ENCODE measurements around the gene FAM81A. TPM values are rescaled to one million over a fixed set of nuclear protein-coding genes. Genes with fewer than 3 reads are reported as not detected.

Gene FAM81A
- total and polyA plus RNA-seq, 10 donors, result 0.77 to 3.0 (median 2.1) TPM

GRCh38 chr15:59516655-59517461, 78.9 kb downstream of the FAM81A start:
- no peak for DNase-seq
- Histone ChIP-seq H3K9me3 (no peaks in the 10 kb centered on the region), H3K27ac (peak overlapping the region; percentile 3 to 85 (median 68)), H3K4me1 (peaks cover 4 to 43% (median 20%) of the 10 kb centered on the region in 6 donors), H3K27me3 (replicated peaks in 1 of 7) (no peaks in the 10 kb centered on the region), H3K4me3 (no peak overlapping the region), H3K36me3 (no peaks in the 10 kb centered on the region)
- WGBS, 5 donors, result 59 to 62% (median 62%) methylated on average over 9 of the region's 9 CpGs
- intact Hi-C loops (cut with DNase I; ENCODE audit: low total_unique reads), result no loop called here
- TF ChIP-seq POLR2A (IDR thresholded peaks at IDR 0.05) (no peak), POLR2AphosphoS5 (IDR thresholded peaks at IDR 0.05) (no peak), CTCF (IDR thresholded peaks at IDR 0.05 in 8 of 11, conservative IDR thresholded peaks at IDR 0.05 in 3 of 11) (no peak)

- TF ChIP-seq CTCF (IDR thresholded peaks at IDR 0.05 in 8 of 11, conservative IDR thresholded peaks at IDR 0.05 in 3 of 11), result no peak
- TF ChIP-seq POLR2AphosphoS5 (IDR thresholded peaks at IDR 0.05), result no peak
- TF ChIP-seq POLR2A (IDR thresholded peaks at IDR 0.05), result no peak
These were observed 81.3 kb downstream of the FAM81A start for GRCh38 chr15:59519329-59519728.

GRCh38 chr15:59521443-59521842, 83.5 kb downstream of the FAM81A start:
- DNase-seq, result no peak
- intact Hi-C loops (cut with DNase I; ENCODE audit: low total_unique reads), result no loop called here
- Histone ChIP-seq H3K4me1 (peaks cover 17 to 65% (median 43%) of the 10 kb centered on the region in 6 donors), H3K27ac (peak overlapping the region in 4 of 8 donors; percentile 12 to 89 (median 47)), H3K27me3 (replicated peaks in 1 of 7) (no peaks in the 10 kb centered on the region), H3K36me3 (no peaks in the 10 kb centered on the region), H3K4me3 (no peak overlapping the region), H3K9me3 (no peaks in the 10 kb centered on the region)
- WGBS, 5 donors, result 66 to 75% (median 68%) methylated on average over 5 of the region's 5 CpGs
- TF ChIP-seq POLR2A (IDR thresholded peaks at IDR 0.05) (no peak), POLR2AphosphoS5 (IDR thresholded peaks at IDR 0.05) (no peak), CTCF (IDR thresholded peaks at IDR 0.05 in 8 of 11, conservative IDR thresholded peaks at IDR 0.05 in 3 of 11) (no peak)

More at GRCh38 chr15:59519329-59519728, 81.3 kb downstream of the FAM81A start:
- Histone ChIP-seq H3K36me3 (no peaks in the 10 kb centered on the region), H3K4me1 (peaks cover 17 to 67% (median 44%) of the 10 kb centered on the region in 6 donors), H3K9me3 (no peaks in the 10 kb centered on the region), H3K4me3 (no peak overlapping the region), H3K27me3 (replicated peaks in 1 of 7) (no peaks in the 10 kb centered on the region), H3K27ac (peak overlapping the region in 3 of 8 donors; percentile 18 to 41 (median 24))
- 46 to 60% (median 57%) methylated on average over 3 of the region's 3 CpGs for WGBS, 5 donors
- intact Hi-C loops (cut with DNase I; ENCODE audit: low total_unique reads), result no loop called here
- no peak for DNase-seq

- Histone ChIP-seq H3K4me3 (peak overlapping the region in 1 of 8 donors; percentile 53), H3K36me3 (no peaks in the 10 kb centered on the region), H3K4me1 (peaks cover 17 to 49% (median 37%) of the 10 kb centered on the region in 6 donors), H3K9me3 (no peaks in the 10 kb centered on the region), H3K27ac (peak overlapping the region in 6 of 8 donors; percentile 68 to 90 (median 82)), H3K27me3 (replicated peaks in 1 of 7) (no peaks in the 10 kb centered on the region)
- peak; percentile 81 for DNase-seq
- intact Hi-C loops (cut with DNase I; ENCODE audit: low total_unique reads), result no loop called here
- 52 to 76% (median 60%) methylated on average over 14 to 15 of the region's 15 CpGs for WGBS, 5 donors
- no peak for TF ChIP-seq CTCF (IDR thresholded peaks at IDR 0.05 in 8 of 11, conservative IDR thresholded peaks at IDR 0.05 in 3 of 11)
- TF ChIP-seq POLR2A (IDR thresholded peaks at IDR 0.05), result no peak
- no peak for TF ChIP-seq POLR2AphosphoS5 (IDR thresholded peaks at IDR 0.05)
These were observed 85.0 kb downstream of the FAM81A start for GRCh38 chr15:59522988-59523461.
